Fibroblast of lung (primary cell): ENCODE data around the gene ADA.

Experiments
- EZH2 ChIP-seq: IDR thresholded peaks from 2 replicates; pipeline ENCODE4 v1.5.1; 2012; ENCODE audit warnings: low read length, control low read depth, mild to moderate bottlenecking; ENCODE audit errors: missing control alignments
- TF ChIP-seq, protein P1 (sequence below), 2 donors: IDR thresholded peaks in 1 of 2; conservative IDR thresholded peaks in 1 of 2; 1 replicate in 1 of 2; 2 replicates in 1 of 2; pipeline ENCODE4 v1.5.1; 2011 to 2012; ENCODE audit warnings: low read length in 2 of 2, control low read depth in 1 of 2, inconsistent platforms in 1 of 2, low read depth in 1 of 2, mild to moderate bottlenecking in 1 of 2

DNA sequence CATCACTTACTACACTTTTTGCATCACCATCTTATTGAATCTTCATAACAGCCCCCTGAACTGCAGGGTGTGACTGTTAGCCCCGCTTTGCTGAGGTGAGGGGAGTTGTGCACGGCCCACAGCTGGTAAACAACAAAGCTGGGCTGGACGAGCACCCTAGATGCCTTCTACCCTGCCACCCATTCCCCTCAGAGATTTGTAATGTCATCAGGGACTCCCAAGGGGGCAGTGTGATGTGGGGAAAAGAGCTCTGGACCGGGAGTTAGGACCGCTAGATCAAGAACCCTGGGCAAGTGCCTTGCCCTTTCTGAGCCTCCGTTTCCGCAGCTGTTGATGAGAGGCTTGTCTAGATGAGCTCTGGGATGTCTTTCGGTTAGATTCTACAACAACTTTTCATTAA, 48.2 kb downstream of the ADA start:
- TF ChIP-seq, protein P1, sequence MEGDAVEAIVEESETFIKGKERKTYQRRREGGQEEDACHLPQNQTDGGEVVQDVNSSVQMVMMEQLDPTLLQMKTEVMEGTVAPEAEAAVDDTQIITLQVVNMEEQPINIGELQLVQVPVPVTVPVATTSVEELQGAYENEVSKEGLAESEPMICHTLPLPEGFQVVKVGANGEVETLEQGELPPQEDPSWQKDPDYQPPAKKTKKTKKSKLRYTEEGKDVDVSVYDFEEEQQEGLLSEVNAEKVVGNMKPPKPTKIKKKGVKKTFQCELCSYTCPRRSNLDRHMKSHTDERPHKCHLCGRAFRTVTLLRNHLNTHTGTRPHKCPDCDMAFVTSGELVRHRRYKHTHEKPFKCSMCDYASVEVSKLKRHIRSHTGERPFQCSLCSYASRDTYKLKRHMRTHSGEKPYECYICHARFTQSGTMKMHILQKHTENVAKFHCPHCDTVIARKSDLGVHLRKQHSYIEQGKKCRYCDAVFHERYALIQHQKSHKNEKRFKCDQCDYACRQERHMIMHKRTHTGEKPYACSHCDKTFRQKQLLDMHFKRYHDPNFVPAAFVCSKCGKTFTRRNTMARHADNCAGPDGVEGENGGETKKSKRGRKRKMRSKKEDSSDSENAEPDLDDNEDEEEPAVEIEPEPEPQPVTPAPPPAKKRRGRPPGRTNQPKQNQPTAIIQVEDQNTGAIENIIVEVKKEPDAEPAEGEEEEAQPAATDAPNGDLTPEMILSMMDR (conservative IDR thresholded peaks at IDR 0.05 in 1 of 2, IDR thresholded peaks at IDR 0.05 in 1 of 2; ENCODE audit: low read depth in 1 of 2, low read length in 2 of 2) = no peak
- no peak for TF ChIP-seq EZH2
